ENCODE measurements around the gene CHST15.

DNA sequence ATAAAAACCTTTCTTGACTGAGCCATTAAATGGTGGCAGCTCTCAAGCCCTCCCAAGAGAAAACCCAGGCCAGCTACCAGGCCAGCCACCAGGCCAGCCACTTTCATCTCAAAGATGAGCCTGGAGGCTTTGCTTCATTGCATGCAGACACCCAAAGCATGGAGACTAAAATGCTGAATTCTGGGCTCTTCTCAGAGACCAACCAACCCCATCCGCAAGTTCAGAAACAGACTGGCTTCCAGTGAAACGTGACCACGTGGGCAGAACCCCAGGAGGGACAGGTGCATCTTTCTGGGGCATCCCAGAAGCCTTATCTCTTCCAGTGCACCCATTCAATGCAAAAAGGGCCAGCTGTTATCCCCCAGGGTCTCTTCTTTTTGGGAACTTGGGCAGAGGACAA lies 20.9 kb downstream of the CHST15 start:
- TF ChIP-seq, protein P1, sequence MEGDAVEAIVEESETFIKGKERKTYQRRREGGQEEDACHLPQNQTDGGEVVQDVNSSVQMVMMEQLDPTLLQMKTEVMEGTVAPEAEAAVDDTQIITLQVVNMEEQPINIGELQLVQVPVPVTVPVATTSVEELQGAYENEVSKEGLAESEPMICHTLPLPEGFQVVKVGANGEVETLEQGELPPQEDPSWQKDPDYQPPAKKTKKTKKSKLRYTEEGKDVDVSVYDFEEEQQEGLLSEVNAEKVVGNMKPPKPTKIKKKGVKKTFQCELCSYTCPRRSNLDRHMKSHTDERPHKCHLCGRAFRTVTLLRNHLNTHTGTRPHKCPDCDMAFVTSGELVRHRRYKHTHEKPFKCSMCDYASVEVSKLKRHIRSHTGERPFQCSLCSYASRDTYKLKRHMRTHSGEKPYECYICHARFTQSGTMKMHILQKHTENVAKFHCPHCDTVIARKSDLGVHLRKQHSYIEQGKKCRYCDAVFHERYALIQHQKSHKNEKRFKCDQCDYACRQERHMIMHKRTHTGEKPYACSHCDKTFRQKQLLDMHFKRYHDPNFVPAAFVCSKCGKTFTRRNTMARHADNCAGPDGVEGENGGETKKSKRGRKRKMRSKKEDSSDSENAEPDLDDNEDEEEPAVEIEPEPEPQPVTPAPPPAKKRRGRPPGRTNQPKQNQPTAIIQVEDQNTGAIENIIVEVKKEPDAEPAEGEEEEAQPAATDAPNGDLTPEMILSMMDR (IDR thresholded peaks at IDR 0.05): no peak
- no peak for TF ChIP-seq POLR2A (IDR thresholded peaks at IDR 0.05)
